Spinal cord (tissue), 10 donors: ENCODE measurements around the gene GNAQ. TPM values are rescaled to one million over a fixed set of nuclear protein-coding genes. Genes with fewer than 3 reads are reported as not detected.

ENCODE experiments used
- DNase-seq, 6 donors: peaks; one replicate each; pipeline versions ENCODE4 v3.0.0 to v3.0.0-alpha.2; 2013 to 2015; ENCODE audit warnings: low spot score in 6 of 6, low read depth in 4 of 6
- H3K27ac ChIP-seq: one replicate; pipeline ENCODE4 v1.5.1; 2013; ENCODE audit warnings: low read depth, low read length, control low read depth
- H3K27me3 ChIP-seq: one replicate; pipeline ENCODE4 v1.6.1; 2013; ENCODE audit warnings: low read length; ENCODE audit not compliant: control insufficient read depth, insufficient read depth
- H3K36me3 ChIP-seq: one replicate; pipeline ENCODE4 v1.6.1; 2013; ENCODE audit warnings: low read length; ENCODE audit not compliant: control insufficient read depth, insufficient read depth
- H3K4me1 ChIP-seq: one replicate; pipeline ENCODE4 v1.6.1; 2013; ENCODE audit warnings: low read length; ENCODE audit not compliant: control insufficient read depth, insufficient read depth
- H3K4me3 ChIP-seq: one replicate; pipeline ENCODE4 v1.5.1; 2013; ENCODE audit warnings: low read depth, low read length, control low read depth
- H3K9me3 ChIP-seq: one replicate; pipeline ENCODE4 v1.6.1; 2013; ENCODE audit warnings: low read length; ENCODE audit not compliant: control insufficient read depth, insufficient read depth
- WGBS: methylation state at CpG from one replicate; pipeline ENCODE4 v1.1.5; 2013; ENCODE audit warnings: missing lambda C conversion rate; ENCODE audit not compliant: insufficient coverage; 5-methylcytosine and 5-hydroxymethylcytosine counted together
- polyA plus RNA-seq, 2 donors: library from polyadenylated mRNA; unstranded; fragments of 120-200 nt; gene quantifications; one replicate each; pipeline ENCODE4 v1.2.1, GENCODE V29; 2013; ENCODE audit not compliant: insufficient read length in 2 of 2
- total RNA-seq, 2 donors: library from RNA; depleted of rRNA in 1 of 2; stranded (reverse); fragments of 120-200 nt in 1 of 2; fragments of >200 nt in 1 of 2; gene quantifications; one replicate each; pipeline versions ENCODE4 v1.2.3 to v1.2.4, GENCODE V29; 2013 to 2014
- donor health status: healthy.

Gene GNAQ
- total and polyA plus RNA-seq, 4 donors: 53.2 to 134 (median 102) TPM

GRCh38 chr9:78006734-78007133 is 24.9 kb downstream of the GNAQ start:
- Histone ChIP-seq H3K27ac (no peak overlapping the region), H3K9me3 (no peaks in the 10 kb centered on the region), H3K27me3 (no peaks in the 10 kb centered on the region), H3K36me3 (no peaks in the 10 kb centered on the region), H3K4me1 (no peaks in the 10 kb centered on the region), H3K4me3 (no peak overlapping the region)
- no peak for DNase-seq
- no CpG with 5 or more reads among the region's 1 CpG for WGBS

- no peak for DNase-seq
- Histone ChIP-seq H3K36me3 (no peaks in the 10 kb centered on the region), H3K4me1 (no peaks in the 10 kb centered on the region), H3K27me3 (no peaks in the 10 kb centered on the region), H3K9me3 (no peaks in the 10 kb centered on the region), H3K4me3 (no peak overlapping the region), H3K27ac (no peak overlapping the region)
- WGBS: 100% methylated on average over 2 of the region's 9 CpGs
These were observed 26.2 kb downstream of the GNAQ start for GRCh38 chr9:78005231-78006002.

GRCh38 chr9:78004478-78005229 is 27.0 kb downstream of the GNAQ start:
- no peaks in the 10 kb centered on the region for H3K27me3 ChIP-seq
- 97% methylated on average over 3 of the region's 6 CpGs for WGBS
- no peaks in the 10 kb centered on the region for H3K4me1 ChIP-seq

GRCh38 chr9:78003730-78004129 is 27.9 kb downstream of the GNAQ start:
- 94% methylated on average over 2 of the region's 4 CpGs for WGBS
- no peaks in the 10 kb centered on the region for H3K4me1 ChIP-seq
- H3K27me3 ChIP-seq: no peaks in the 10 kb centered on the region
- no peak overlapping the region for H3K4me3 ChIP-seq
- H3K9me3 ChIP-seq: no peaks in the 10 kb centered on the region
- H3K36me3 ChIP-seq: no peaks in the 10 kb centered on the region
- no peak overlapping the region for H3K27ac ChIP-seq
- DNase-seq: no peak

More at GRCh38 chr9:78004478-78005229, 27.0 kb downstream of the GNAQ start:
- DNase-seq: no peak
- Histone ChIP-seq H3K4me3 (no peak overlapping the region), H3K27ac (no peak overlapping the region), H3K36me3 (no peaks in the 10 kb centered on the region), H3K9me3 (no peaks in the 10 kb centered on the region)

GRCh38 chr9:78001946-78002731 is 29.5 kb downstream of the GNAQ start:
- Histone ChIP-seq H3K27me3 (no peaks in the 10 kb centered on the region), H3K4me1 (peaks cover 8% of the 10 kb centered on the region), H3K36me3 (no peaks in the 10 kb centered on the region), H3K4me3 (no peak overlapping the region), H3K27ac (no peak overlapping the region), H3K9me3 (no peaks in the 10 kb centered on the region)
- no peak for DNase-seq
- 79% methylated on average over 3 of the region's 4 CpGs for WGBS

GRCh38 chr9:78000221-78000620 is 31.4 kb downstream of the GNAQ start:
- Histone ChIP-seq H3K27me3 (no peaks in the 10 kb centered on the region), H3K36me3 (peaks cover 3% of the 10 kb centered on the region), H3K4me3 (no peak overlapping the region), H3K9me3 (no peaks in the 10 kb centered on the region), H3K27ac (no peak overlapping the region), H3K4me1 (peaks cover 8% of the 10 kb centered on the region)
- WGBS: no CpG with 5 or more reads among the region's 2 CpGs
- no peak for DNase-seq

GRCh38 chr9:77999231-77999631 is 32.4 kb downstream of the GNAQ start:
- no CpG with 5 or more reads among the region's 2 CpGs for WGBS
- Histone ChIP-seq H3K4me1 (peaks cover 8% of the 10 kb centered on the region), H3K27ac (no peak overlapping the region), H3K36me3 (peaks cover 3% of the 10 kb centered on the region), H3K9me3 (no peaks in the 10 kb centered on the region), H3K4me3 (no peak overlapping the region), H3K27me3 (no peaks in the 10 kb centered on the region)
- no peak for DNase-seq

GRCh38 chr9:77997611-77998284 is 33.9 kb downstream of the GNAQ start:
- no peak overlapping the region for H3K4me3 ChIP-seq
- DNase-seq: peak in 2 of 6 donors; percentile 30 to 43
- H3K27ac ChIP-seq: no peak overlapping the region
- H3K27me3 ChIP-seq: no peaks in the 10 kb centered on the region
- WGBS: 80% methylated on average over 9 of the region's 16 CpGs
- H3K4me1 ChIP-seq: peaks cover 8% of the 10 kb centered on the region
- peaks cover 3% of the 10 kb centered on the region for H3K36me3 ChIP-seq
- H3K9me3 ChIP-seq: no peaks in the 10 kb centered on the region

- WGBS: 92% methylated on average over 1 of the region's 2 CpGs
- H3K4me3 ChIP-seq: no peak overlapping the region
- H3K4me1 ChIP-seq: peaks cover 8% of the 10 kb centered on the region
- peaks cover 3% of the 10 kb centered on the region for H3K36me3 ChIP-seq
- DNase-seq: no peak
- no peaks in the 10 kb centered on the region for H3K9me3 ChIP-seq
- no peak overlapping the region for H3K27ac ChIP-seq
- no peaks in the 10 kb centered on the region for H3K27me3 ChIP-seq
These were observed 34.9 kb downstream of the GNAQ start for GRCh38 chr9:77996696-77997095.
